PC-9 (cell line): ENCODE data around the gene FAM180A.

Experiments used
- CTCF ChIP-seq: fragments of 200-600 bp; sonication (generic); conservative IDR thresholded peaks from 2 replicates; pipeline ENCODE4 v1.6.1; 2017; ENCODE audit warnings: mixed run types, antibody characterized with exemption, mild to moderate bottlenecking, moderate library complexity
- EZH2 ChIP-seq: fragments of 200-600 bp; sonication (generic); IDR thresholded peaks from 2 replicates; pipeline ENCODE4 v1.8.0; 2017; ENCODE audit warnings: antibody characterized with exemption, low read depth

- TF ChIP-seq EZH2 (no peak), CTCF (no peak)
These were observed 6.2 kb downstream of the FAM180A start for GRCh38 chr7:135742371-135742770.
